Prostate gland (tissue), 2 donors: Measurements from ENCODE around the gene GYG1. TPM values are rescaled to one million over a fixed set of nuclear protein-coding genes. Genes with fewer than 3 reads are reported as not detected.

ENCODE experiments used
- DNase-seq: peaks from one replicate; pipeline ENCODE4 v3.0.0-alpha.2; 2019; ENCODE audit warnings: low spot score
- H3K27ac ChIP-seq, 2 donors: fragments of 200-600 bp; sonication (generic); 2 replicates each; pipeline ENCODE4 v1.5.1; 2017 to 2019
- H3K27me3 ChIP-seq: fragments of 200-600 bp; sonication (generic); replicated peaks from 2 replicates; pipeline ENCODE4 v1.5.1; 2019; ENCODE audit not compliant: insufficient read depth
- H3K36me3 ChIP-seq, 2 donors: fragments of 200-600 bp; sonication (generic); 1 replicate in 1 of 2; 2 replicates in 1 of 2; pipeline versions ENCODE4 v1.5.1 to v1.8.1; 2017 to 2019
- H3K4me1 ChIP-seq: fragments of 200-600 bp; sonication (generic); replicated peaks from 2 replicates; pipeline ENCODE4 v1.5.1; 2019
- H3K4me3 ChIP-seq, 2 donors: fragments of 200-600 bp; sonication (generic); 2 replicates each; pipeline ENCODE4 v1.5.1; 2017 to 2019
- H3K9me3 ChIP-seq: fragments of 200-600 bp; sonication (generic); 2 replicates; pipeline ENCODE4 v1.5.1; 2017
- CTCF ChIP-seq, 4 experiments: fragments of 200-600 bp in 2 of 4; fragments of 450-650 bp in 2 of 4; sonication (generic) in 2 of 4; IDR thresholded peaks; 1 replicate in 3 of 4; 2 replicates in 1 of 4; pipeline ENCODE4 v1.5.1; 2016 to 2019; ENCODE audit warnings: antibody characterized with exemption in 4 of 4, mild to moderate bottlenecking in 2 of 4, moderate library complexity in 2 of 4
- POLR2A ChIP-seq: fragments of 450-650 bp; IDR thresholded peaks from one replicate; pipeline ENCODE4 v1.6.1; 2016; ENCODE audit warnings: antibody characterized with exemption, mild to moderate bottlenecking
- POLR2AphosphoS5 ChIP-seq: sonication (generic); formaldehyde crosslinking; IDR thresholded peaks from one replicate; pipeline ENCODE4 v1.6.1; 2017; ENCODE audit warnings: antibody characterized with exemption
- WGBS: methylation state at CpG from one replicate; pipeline ENCODE4 v1.1.5; 2018; 5-methylcytosine and 5-hydroxymethylcytosine counted together
- intact Hi-C: fragments of 100-400 bp; cut with DNase I; formaldehyde crosslinking; loops from one replicate; pipeline ENCODE4 v1.14.2; 2022
- total RNA-seq, 2 donors: library from RNA; depleted of rRNA; stranded (reverse); fragments of >200 nt; gene quantifications; one replicate each; pipeline ENCODE4 v1.1.0, GENCODE V29; 2016

Gene GYG1
- total RNA-seq, 2 donors from 2014 or later: 37.4 to 69.5 TPM

DNA sequence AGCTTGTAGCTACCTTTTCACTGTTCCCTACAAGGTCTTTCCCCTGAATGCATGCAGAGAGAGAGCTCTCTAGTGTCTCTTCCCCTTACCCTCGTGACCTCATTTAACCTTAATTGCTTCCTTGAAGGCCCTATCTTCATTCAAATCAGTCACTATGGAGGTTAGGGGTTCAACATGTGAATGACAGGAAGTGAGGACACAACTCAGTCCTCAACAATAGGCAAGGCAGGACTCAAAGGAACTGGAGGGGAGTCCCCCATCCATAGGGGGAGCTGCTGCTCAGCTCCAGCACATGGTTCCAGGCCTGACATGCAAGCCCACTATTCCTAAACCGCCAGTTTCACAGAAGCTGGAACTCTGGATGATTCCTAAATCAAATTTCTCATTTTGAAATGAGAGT, 33.8 kb upstream of the GYG1 start:
- no peak for DNase-seq
- Histone ChIP-seq H3K36me3 (no peaks in the 10 kb centered on the region), H3K27ac (no peak overlapping the region), H3K4me1 (no peaks in the 10 kb centered on the region), H3K9me3 (no peaks in the 10 kb centered on the region), H3K4me3 (no peak overlapping the region), H3K27me3 (no peaks in the 10 kb centered on the region)
- WGBS: 91% methylated on average over 2 of the region's 2 CpGs
- intact Hi-C loops: loop anchor here (5.0 to 10.0 kb wide), 4 partner anchors 55 to 765 kb away; partner anchors contain the start of genes HPS3 and TM4SF4
- TF ChIP-seq POLR2A (no peak), CTCF (IDR thresholded peaks at IDR 0.05) (no peak), POLR2AphosphoS5 (no peak)

DNA sequence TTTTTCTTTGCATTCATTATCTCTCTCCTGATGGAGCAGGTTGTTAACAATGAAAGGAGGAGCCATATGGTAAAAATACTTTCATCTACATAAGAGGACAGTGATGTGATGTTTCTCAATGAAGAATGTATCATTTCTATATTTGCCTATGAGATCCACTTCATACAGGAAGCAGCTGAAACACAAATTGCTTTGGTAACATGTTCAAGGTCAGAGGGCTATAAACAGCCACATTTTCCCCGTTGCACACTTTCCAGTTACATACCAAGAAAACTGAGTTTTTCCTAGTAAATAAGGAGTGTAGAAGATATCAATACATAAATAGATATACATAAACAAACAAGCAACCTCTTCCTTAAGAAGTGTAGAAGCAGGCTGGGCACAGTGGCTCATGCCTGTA, 32.6 kb upstream of the GYG1 start:
- Histone ChIP-seq H3K27me3 (no peaks in the 10 kb centered on the region), H3K36me3 (no peaks in the 10 kb centered on the region), H3K4me3 (no peak overlapping the region), H3K27ac (no peak overlapping the region), H3K4me1 (no peaks in the 10 kb centered on the region), H3K9me3 (no peaks in the 10 kb centered on the region)
- 85% methylated on average over 1 of the region's 1 CpG for WGBS
- intact Hi-C loops: loop anchor here (5.0 to 10.0 kb wide), 4 partner anchors 54 to 764 kb away; partner anchors contain the start of genes HPS3 and TM4SF4
- TF ChIP-seq CTCF (IDR thresholded peaks at IDR 0.05): no peak
- no peak for TF ChIP-seq POLR2A
- no peak for TF ChIP-seq POLR2AphosphoS5
- DNase-seq: no peak

- no peak for DNase-seq
- no peak for TF ChIP-seq CTCF (IDR thresholded peaks at IDR 0.05)
- no peak for TF ChIP-seq POLR2AphosphoS5
- no peak for TF ChIP-seq POLR2A
- H3K36me3 ChIP-seq: no peaks in the 10 kb centered on the region
- no peaks in the 10 kb centered on the region for H3K9me3 ChIP-seq
- intact Hi-C loops: loop anchor here (10.0 kb wide), 1 partner anchor 1802 kb away; the partner anchor contains the start of gene SIAH2
- no peak overlapping the region for H3K4me3 ChIP-seq
- WGBS: 48% methylated on average over 1 of the region's 1 CpG
- no peaks in the 10 kb centered on the region for H3K27me3 ChIP-seq
- H3K27ac ChIP-seq: no peak overlapping the region
- H3K4me1 ChIP-seq: no peaks in the 10 kb centered on the region
These were observed 28.8 kb upstream of the GYG1 start for GRCh38 chr3:148962513-148962912.

- intact Hi-C loops: loop anchor here (10.0 kb wide), 1 partner anchor 1800 kb away; the partner anchor contains the start of gene SIAH2
- H3K4me1 ChIP-seq: no peaks in the 10 kb centered on the region
- no peak overlapping the region for H3K27ac ChIP-seq
- no peaks in the 10 kb centered on the region for H3K9me3 ChIP-seq
- no peak for DNase-seq
- no peak for TF ChIP-seq POLR2A
- no peak for TF ChIP-seq POLR2AphosphoS5
- no peak for TF ChIP-seq CTCF (IDR thresholded peaks at IDR 0.05)
- H3K4me3 ChIP-seq: no peak overlapping the region
- no peaks in the 10 kb centered on the region for H3K27me3 ChIP-seq
- 94% methylated on average over 3 of the region's 3 CpGs for WGBS
- H3K36me3 ChIP-seq: no peaks in the 10 kb centered on the region
These were observed 26.5 kb upstream of the GYG1 start for GRCh38 chr3:148964809-148965208.

DNA sequence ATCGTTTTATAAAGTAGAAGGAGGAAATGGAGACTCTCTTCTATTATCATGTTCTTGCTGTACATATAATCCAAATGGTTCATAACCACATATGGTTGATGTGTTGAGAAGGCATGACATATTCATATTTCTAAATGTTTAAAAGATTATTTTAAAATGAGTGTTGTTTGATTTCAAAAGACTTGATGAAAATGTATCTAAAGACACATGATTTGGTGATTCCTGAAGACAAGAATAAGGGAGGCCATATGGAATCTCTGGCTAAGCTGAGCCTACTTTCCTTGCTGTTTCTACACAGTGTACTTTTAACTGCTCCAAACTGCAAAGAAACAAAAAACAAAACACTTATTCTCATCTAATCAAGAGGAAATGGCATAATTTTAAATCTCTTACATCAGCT, 23.0 kb upstream of the GYG1 start:
- DNase-seq: no peak
- Histone ChIP-seq H3K27ac (no peak overlapping the region), H3K27me3 (no peaks in the 10 kb centered on the region), H3K4me1 (no peaks in the 10 kb centered on the region), H3K9me3 (no peaks in the 10 kb centered on the region), H3K4me3 (no peak overlapping the region), H3K36me3 (no peaks in the 10 kb centered on the region)
- intact Hi-C loops: loop anchor here (10.0 kb wide), 1 partner anchor 1796 kb away; the partner anchor contains the start of gene SIAH2
- TF ChIP-seq POLR2AphosphoS5 (no peak), POLR2A (no peak), CTCF (IDR thresholded peaks at IDR 0.05) (no peak)
- 79% methylated on average over 1 of the region's 1 CpG for WGBS
